Activated T-helper 2 cell treated with anti-CD3 and anti-CD28 coated beads, Interferon-gamma antibody, Interleukin-2, Interleukin-4, amounts not matched to agents 10 μg/mL and 5 μg/mL and 100 μg/mL, durations not matched to agents 14 hours and 24 hours and 36 hours (primary cell): ENCODE measurements around the gene OR5A1. TPM values are rescaled to one million over a fixed set of nuclear protein-coding genes. Genes with fewer than 3 reads are reported as not detected.

Experiments
- total RNA-seq: library from RNA; stranded (reverse); gene quantifications from 2 replicates; pipeline ENCODE4 v1.2.3, GENCODE V29; 2022

OR5A1 gene
- total RNA-seq, 1 donor from 2014 or later: not detected

Other genes with a start within 250 kb of the OR5A1 start
- 0.05 TPM in 1 of 2 replicates, not detected in the other for gene MPEG1, start 223.5 kb upstream of the OR5A1 start, total RNA-seq
- not detected in 2 replicates for gene OR5AN1, start 77.6 kb upstream of the OR5A1 start, total RNA-seq
- not detected in 2 replicates for gene OR5A2, start 10.1 kb upstream of the OR5A1 start, total RNA-seq
- gene OR4D6, start 20.5 kb downstream of the OR5A1 start, total RNA-seq: not detected in 2 replicates
- not detected in 2 replicates for gene OR4D10, start 36.8 kb downstream of the OR5A1 start, total RNA-seq
- gene OR4D11, start 67.1 kb downstream of the OR5A1 start, total RNA-seq: not detected in 2 replicates
- not detected in 2 replicates for gene OR4D9, start 75.1 kb downstream of the OR5A1 start, total RNA-seq
- 42.8 and 43.4 TPM in 2 replicates for gene OSBP, start 179.3 kb downstream of the OR5A1 start, total RNA-seq
- gene PATL1, start 232.6 kb downstream of the OR5A1 start, total RNA-seq: 69.0 and 71.2 TPM in 2 replicates